DOHH2 (cell line): ENCODE data around the gene SMIM22.

Experiments
- CTCF ChIP-seq: fragments of 200-600 bp; sonication (generic); IDR thresholded peaks from one replicate; pipeline ENCODE4 v1.5.1; 2014; ENCODE audit warnings: antibody characterized with exemption, mild to moderate bottlenecking, low read depth, low read length; ENCODE audit not compliant: poor library complexity, severe bottlenecking
- EZH2phosphoT487 ChIP-seq: fragments of 200-600 bp; sonication (generic); IDR thresholded peaks from 2 replicates; pipeline ENCODE4 v1.6.1; 2017; ENCODE audit warnings: borderline replicate concordance, mild to moderate bottlenecking, antibody characterized with exemption, low read length, moderate library complexity, mixed read lengths

- TF ChIP-seq CTCF (no peak), EZH2phosphoT487 (no peak)
These were observed 19.5 kb downstream of the SMIM22 start for GRCh38 chr16:4814542-4815173.
